HepG2 (cell line): ENCODE results near the gene AGPAT3. TPM values are rescaled to one million over a fixed set of nuclear protein-coding genes. Genes with fewer than 3 reads are reported as not detected.

ENCODE experiments used
- ATAC-seq: fragments of 200-7000 bp; cut with Tn5 transposase; 3 replicates; pipeline ENCODE4 v1.9.1; 2020; ENCODE audit warnings: mild to moderate bottlenecking, moderate library complexity
- BruUV-seq: library from RNA; stranded (reverse); fragments of 400-500 nt; replicated peaks from 2 replicates; lab custom pipeline; 2021; lab: Mats Ljungman, UMichigan
- CTCF ChIA-PET: fragments of 300-600 bp; formaldehyde crosslinking; extraction: SDS; loops from one replicate; lab custom pipeline; 2021; ENCODE audit warnings: low total read pairs, inconsistent platforms, low intra/inter-chr PET ratio; lab: Yijun Ruan, JAX
- POLR2A ChIA-PET: fragments of 350-600 bp; sonication (Branson Sonifier 250); formaldehyde crosslinking; loops from one replicate; lab custom pipeline; 2020; ENCODE audit warnings: antibody characterized with exemption, inconsistent platforms; lab: Yijun Ruan, JAX
- DNase-seq: peaks from one replicate; pipeline ENCODE4 v3.0.0-alpha.2; 2015; ENCODE audit warnings: low spot score
- FAIRE-seq: peaks from 3 replicates; lab custom pipeline; 2011; peaks lifted over from hg19 to GRCh38; lab: Jason Lieb, UNC
- H2AFZ ChIP-seq: one replicate; pipeline ENCODE4 v1.6.1; 2011; ENCODE audit warnings: low read length, inconsistent platforms
- H3K27ac ChIP-seq: fragments of 300-600 bp; 3 replicates; pipeline ENCODE4 v1.8.0; 2011; ENCODE audit warnings: mixed run types, mild to moderate bottlenecking, mixed read lengths, low read length, inconsistent platforms; ENCODE audit not compliant: insufficient read depth; ENCODE audit errors: extremely low read length
- H3K27me3 ChIP-seq, 2 experiments: fragments of 200-600 bp in 1 of 2; 2 replicates in 1 of 2; 3 replicates in 1 of 2; pipeline versions ENCODE4 v1.6.0 to v1.8.0; 2011; ENCODE audit warnings: low read length in 2 of 2, mild to moderate bottlenecking in 2 of 2, moderate library complexity in 2 of 2, inconsistent platforms in 1 of 2; ENCODE audit not compliant: insufficient read depth in 2 of 2, control insufficient read depth in 1 of 2
- H3K36me3 ChIP-seq, 2 experiments: fragments of 200-600 bp in 1 of 2; replicated peaks in 1 of 2; 2 replicates in 1 of 2; 3 replicates in 1 of 2; pipeline versions ENCODE4 v1.5.1 to v1.8.0; 2011; ENCODE audit warnings: low read length in 2 of 2, inconsistent platforms in 1 of 2; ENCODE audit not compliant: insufficient read depth in 2 of 2, control insufficient read depth in 1 of 2
- H3K4me1 ChIP-seq: 2 replicates; pipeline ENCODE4 v1.5.1; 2012; ENCODE audit warnings: low read length, inconsistent platforms; ENCODE audit not compliant: insufficient read depth
- H3K4me2 ChIP-seq: 2 replicates; pipeline ENCODE4 v1.6.0; 2011; ENCODE audit warnings: low read depth, low read length, inconsistent platforms
- H3K4me3 ChIP-seq, 3 experiments: fragments of 200-600 bp in 1 of 3; sonication (generic), shearing (Covaris generic) in 1 of 3; replicated peaks in 1 of 3; 2 replicates each; pipeline ENCODE4 v1.5.1; 2011 to 2016; ENCODE audit warnings: low read length in 3 of 3, inconsistent platforms in 2 of 3, low read depth in 2 of 3, mild to moderate bottlenecking in 2 of 3, control low read depth in 1 of 3, mixed read lengths in 1 of 3; ENCODE audit not compliant: insufficient read depth in 1 of 3
- H3K79me2 ChIP-seq: one replicate; pipeline ENCODE4 v1.6.1; 2011; ENCODE audit warnings: low read length, inconsistent platforms; ENCODE audit not compliant: insufficient read depth
- H3K9ac ChIP-seq: 2 replicates; pipeline ENCODE4 v1.6.0; 2011; ENCODE audit warnings: mild to moderate bottlenecking, low read depth, low read length, inconsistent platforms; ENCODE audit not compliant: insufficient read depth
- H3K9me3 ChIP-seq: 2 replicates; pipeline ENCODE4 v1.5.1; 2012; ENCODE audit warnings: mild to moderate bottlenecking, low read length
- H4K20me1 ChIP-seq: 2 replicates; pipeline ENCODE4 v1.6.0; 2011; ENCODE audit warnings: inconsistent platforms, mild to moderate bottlenecking, low read length, moderate library complexity; ENCODE audit not compliant: insufficient read depth
- ASH2L ChIP-seq: fragments of 300-600, 200-600 bp; sonication (generic); IDR thresholded peaks from 2 replicates; pipeline ENCODE4 v1.7.0; 2017; ENCODE audit warnings: low read depth, mild to moderate bottlenecking, moderate library complexity, mixed read lengths, low read length; ENCODE audit not compliant: insufficient read length
- BORCS8-MEF2B ChIP-seq: sonication (generic); formaldehyde crosslinking; IDR thresholded peaks from 2 replicates; pipeline ENCODE4 v1.8.0; 2022; ENCODE audit warnings: mild to moderate bottlenecking, missing genetic modification reagents
- HNF4G ChIP-seq, 2 experiments: sonication (generic) in 1 of 2; formaldehyde crosslinking in 1 of 2; IDR thresholded peaks; 2 replicates each; pipeline versions ENCODE4 v1.4.0 to v1.6.1; 2011 to 2020; ENCODE audit warnings: borderline replicate concordance in 2 of 2, low read depth in 2 of 2, mild to moderate bottlenecking in 2 of 2, low read length in 1 of 2, missing genetic modification reagents in 1 of 2, moderate library complexity in 1 of 2
- KDM3A ChIP-seq: IDR thresholded peaks from 2 replicates; pipeline ENCODE4 v1.6.1; 2018; ENCODE audit warnings: low read depth, missing compliant biosample characterization
- KMT2A ChIP-seq: sonication (generic); formaldehyde crosslinking; IDR thresholded peaks from 2 replicates; pipeline ENCODE4 v1.4.0; 2020; ENCODE audit warnings: missing genetic modification reagents
- ZFP82 ChIP-seq: sonication (generic); formaldehyde crosslinking; IDR thresholded peaks from 2 replicates; pipeline ENCODE4 v1.5.1; 2020; ENCODE audit warnings: mild to moderate bottlenecking, missing genetic modification reagents, borderline replicate concordance
- ZNF264 ChIP-seq: sonication (generic); formaldehyde crosslinking; IDR thresholded peaks from 2 replicates; pipeline ENCODE4 v1.4.0; 2020; ENCODE audit warnings: missing genetic modification reagents
- ZNF772 ChIP-seq: sonication (generic); formaldehyde crosslinking; IDR thresholded peaks from 2 replicates; pipeline ENCODE4 v1.5.0; 2020; ENCODE audit warnings: mild to moderate bottlenecking, missing genetic modification reagents
- ZNF788 ChIP-seq: sonication (generic); formaldehyde crosslinking; IDR thresholded peaks from 2 replicates; pipeline ENCODE4 v1.5.0; 2020; ENCODE audit warnings: mild to moderate bottlenecking, missing genetic modification reagents, borderline replicate concordance
- WGBS: methylation state at CpG from one replicate; pipeline ENCODE4 v1.1.6; 2017; ENCODE audit warnings: low lambda C conversion rate; 5-methylcytosine and 5-hydroxymethylcytosine counted together
- in situ Hi-C: cut with HindIII; loops from 2 replicates; pipeline ENCODE4 v1.10.0; 2017; ENCODE audit warnings: low pct_unique_long_range_greater_than_20kb; ENCODE audit not compliant: extremely low pct_ligation_motif_present
- intact Hi-C: fragments of 100-400 bp; cut with micrococcal nuclease; formaldehyde crosslinking; loops from one replicate; pipeline ENCODE4 v1.10.0; 2022; ENCODE audit not compliant: unreplicated experiment
- polyA plus RNA-seq, 8 experiments: library from polyadenylated mRNA; depleted of rRNA in 3 of 8; stranded (reverse) in 7 of 8; unstranded in 1 of 8; fragments of >200 nt; fragmentation: Illumina TruSeq in 4 of 8; extraction: Trizol in 4 of 8; gene quantifications; 2 replicates each; pipeline versions ENCODE4 v1.2.1 to v1.2.3, GENCODE V29; 2011 to 2016; ENCODE audit warnings: low read depth in 4 of 8, missing spikeins in 1 of 8, mixed read lengths in 1 of 8; ENCODE audit not compliant: insufficient read depth in 1 of 8
- total RNA-seq, 5 experiments: library from RNA; depleted of rRNA; stranded (reverse); fragments of >200 nt; fragmentation: Illumina TruSeq; extraction: Trizol; gene quantifications; 2 replicates each; pipeline ENCODE4 v1.2.3, GENCODE V29; 2016; ENCODE audit warnings: low read depth in 1 of 5
- TF ChIP-seq, protein P1 (sequence below): sonication (generic); formaldehyde crosslinking; IDR thresholded peaks from 2 replicates; pipeline ENCODE4 v1.8.0; 2022; ENCODE audit warnings: low read depth, missing genetic modification reagents
- TF ChIP-seq, protein P2 (sequence below): sonication (generic); formaldehyde crosslinking; IDR thresholded peaks from 2 replicates; pipeline ENCODE4 v1.5.1; 2020; ENCODE audit warnings: mild to moderate bottlenecking, missing genetic modification reagents, borderline replicate concordance
- TF ChIP-seq, protein P3 (sequence below): sonication (generic); formaldehyde crosslinking; IDR thresholded peaks from 2 replicates; pipeline ENCODE4 v1.8.0; 2022; ENCODE audit warnings: mild to moderate bottlenecking, missing genetic modification reagents

Gene AGPAT3
- total and polyA plus RNA-seq, 2 of the 13 experiments (the other 11 are each of a cell fraction or from before 2014, with no cell fraction given) = 32.2 to 54.4 TPM

DNA sequence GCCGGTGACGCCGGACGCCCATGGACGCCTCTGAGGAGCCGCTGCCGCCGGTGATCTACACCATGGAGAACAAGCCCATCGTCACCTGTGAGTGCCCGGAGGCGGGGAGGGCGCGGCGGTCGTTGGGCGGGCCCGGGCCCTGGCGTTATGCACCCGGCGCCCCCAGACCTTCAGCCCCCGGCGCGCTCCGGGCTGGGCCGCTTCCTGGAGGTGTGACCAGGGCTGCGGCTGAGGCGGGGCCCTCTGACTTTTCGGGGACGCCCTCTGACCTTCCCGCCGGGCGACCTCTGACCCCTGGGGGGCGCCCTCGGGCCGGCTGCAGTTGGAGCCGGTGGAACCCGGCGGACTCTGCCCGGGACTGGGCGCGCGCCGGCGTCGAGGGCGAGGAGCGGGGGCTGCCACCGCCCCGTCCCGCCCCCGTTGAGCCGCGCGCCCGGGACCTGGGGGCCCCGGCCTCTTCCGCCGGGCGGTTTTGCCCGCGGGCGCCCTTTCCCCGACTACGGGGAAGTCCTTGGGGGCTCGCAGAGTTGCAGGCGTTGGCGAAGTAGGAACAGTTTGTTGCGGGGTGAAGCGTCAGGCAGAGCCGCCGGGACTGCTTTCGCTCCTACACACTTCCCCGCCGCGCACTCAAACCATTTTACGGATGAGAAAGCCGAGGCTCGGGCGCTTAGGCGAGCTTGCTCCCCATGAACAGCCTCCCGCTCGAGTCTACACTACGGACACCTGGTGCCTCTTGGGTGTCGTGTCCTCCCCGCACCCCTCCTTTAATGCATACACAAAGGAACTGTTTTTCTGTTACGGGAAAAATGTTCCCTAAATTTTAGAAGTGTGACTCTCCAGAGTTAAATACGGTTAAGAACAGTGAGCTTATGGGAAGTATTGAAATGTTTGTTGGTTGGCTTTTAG is 147.7 kb downstream of the AGPAT3 start:
- Histone ChIP-seq H3K4me2 (peak overlapping the region; percentile 90), H3K27me3 (no peaks in the 10 kb centered on the region; a peak in 1 of 5 replicates), H3K9ac (peak overlapping the region; percentile 84), H3K27ac (peak overlapping the region; percentile 92), H3K4me1 (peaks cover 50% of the 10 kb centered on the region), H4K20me1 (0 out of 2 replicates have a peak, but pooled peaks cover 9% of the 10 kb centered on the region), H3K9me3 (no peaks in the 10 kb centered on the region), H3K36me3 (no peaks in the 10 kb centered on the region), H2AFZ (no peak overlapping the region), H3K79me2 (peaks cover 51% of the 10 kb centered on the region), H3K4me3 (peak overlapping the region; percentile 80 to 85 (median 83))
- no peak for FAIRE-seq
- POLR2A ChIA-PET = no interaction called here
- intact Hi-C loops (loop anchor here (1.0 kb wide), 1 partner anchor 55 kb away; no protein-coding TSS in a partner anchor), in situ Hi-C loops (no loop called here)
- 1% methylated on average over 20 of the region's 87 CpGs for WGBS
- peak; percentile 65 for DNase-seq
- CTCF ChIA-PET = no interaction called here
- ATAC-seq = peak; percentile 72
- BruUV-seq = no TSS peak
- TF ChIP-seq ZFP82 (no peak), HNF4G (IDR thresholded peaks at IDR 0.05; ENCODE audit: borderline replicate concordance, low read depth, low read length) (peak; percentile 83), HNF4G (CRISPR knock-in tag; IDR thresholded peaks at IDR 0.05; ENCODE audit: borderline replicate concordance, low read depth) (peak; percentile 74; the same call in 1 of the 2 replicates), KMT2A (CRISPR knock-in tag) (peak; percentile 80; the same call in 1 of the 2 replicates), ZNF264 (CRISPR knock-in tag) (no peak), ZNF788 (CRISPR knock-in tag) (0 out of 2 replicates have a peak, but pooled peaks have one; percentile 38), KDM3A (peak; percentile 41; the same call in 1 of the 2 replicates), ASH2L (peak; percentile 71), ZNF772 (CRISPR knock-in tag) (0 out of 2 replicates have a peak, but pooled peaks have one; percentile 44), BORCS8-MEF2B (peak; percentile 73)
- TF ChIP-seq, protein P1, sequence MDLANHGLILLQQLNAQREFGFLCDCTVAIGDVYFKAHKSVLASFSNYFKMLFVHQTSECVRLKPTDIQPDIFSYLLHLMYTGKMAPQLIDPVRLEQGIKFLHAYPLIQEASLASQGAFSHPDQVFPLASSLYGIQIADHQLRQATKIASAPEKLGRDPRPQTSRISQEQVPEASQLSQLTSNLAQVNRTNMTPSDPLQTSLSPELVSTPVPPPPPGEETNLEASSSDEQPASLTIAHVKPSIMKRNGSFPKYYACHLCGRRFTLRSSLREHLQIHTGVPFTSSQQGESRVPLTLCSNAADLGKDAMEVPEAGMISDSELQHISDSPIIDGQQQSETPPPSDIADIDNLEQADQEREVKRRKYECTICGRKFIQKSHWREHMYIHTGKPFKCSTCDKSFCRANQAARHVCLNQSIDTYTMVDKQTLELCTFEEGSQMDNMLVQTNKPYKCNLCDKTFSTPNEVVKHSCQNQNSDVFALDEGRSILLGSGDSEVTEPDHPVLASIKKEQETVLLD (CRISPR knock-in tag) = peak; percentile 80
- TF ChIP-seq, protein P2, sequence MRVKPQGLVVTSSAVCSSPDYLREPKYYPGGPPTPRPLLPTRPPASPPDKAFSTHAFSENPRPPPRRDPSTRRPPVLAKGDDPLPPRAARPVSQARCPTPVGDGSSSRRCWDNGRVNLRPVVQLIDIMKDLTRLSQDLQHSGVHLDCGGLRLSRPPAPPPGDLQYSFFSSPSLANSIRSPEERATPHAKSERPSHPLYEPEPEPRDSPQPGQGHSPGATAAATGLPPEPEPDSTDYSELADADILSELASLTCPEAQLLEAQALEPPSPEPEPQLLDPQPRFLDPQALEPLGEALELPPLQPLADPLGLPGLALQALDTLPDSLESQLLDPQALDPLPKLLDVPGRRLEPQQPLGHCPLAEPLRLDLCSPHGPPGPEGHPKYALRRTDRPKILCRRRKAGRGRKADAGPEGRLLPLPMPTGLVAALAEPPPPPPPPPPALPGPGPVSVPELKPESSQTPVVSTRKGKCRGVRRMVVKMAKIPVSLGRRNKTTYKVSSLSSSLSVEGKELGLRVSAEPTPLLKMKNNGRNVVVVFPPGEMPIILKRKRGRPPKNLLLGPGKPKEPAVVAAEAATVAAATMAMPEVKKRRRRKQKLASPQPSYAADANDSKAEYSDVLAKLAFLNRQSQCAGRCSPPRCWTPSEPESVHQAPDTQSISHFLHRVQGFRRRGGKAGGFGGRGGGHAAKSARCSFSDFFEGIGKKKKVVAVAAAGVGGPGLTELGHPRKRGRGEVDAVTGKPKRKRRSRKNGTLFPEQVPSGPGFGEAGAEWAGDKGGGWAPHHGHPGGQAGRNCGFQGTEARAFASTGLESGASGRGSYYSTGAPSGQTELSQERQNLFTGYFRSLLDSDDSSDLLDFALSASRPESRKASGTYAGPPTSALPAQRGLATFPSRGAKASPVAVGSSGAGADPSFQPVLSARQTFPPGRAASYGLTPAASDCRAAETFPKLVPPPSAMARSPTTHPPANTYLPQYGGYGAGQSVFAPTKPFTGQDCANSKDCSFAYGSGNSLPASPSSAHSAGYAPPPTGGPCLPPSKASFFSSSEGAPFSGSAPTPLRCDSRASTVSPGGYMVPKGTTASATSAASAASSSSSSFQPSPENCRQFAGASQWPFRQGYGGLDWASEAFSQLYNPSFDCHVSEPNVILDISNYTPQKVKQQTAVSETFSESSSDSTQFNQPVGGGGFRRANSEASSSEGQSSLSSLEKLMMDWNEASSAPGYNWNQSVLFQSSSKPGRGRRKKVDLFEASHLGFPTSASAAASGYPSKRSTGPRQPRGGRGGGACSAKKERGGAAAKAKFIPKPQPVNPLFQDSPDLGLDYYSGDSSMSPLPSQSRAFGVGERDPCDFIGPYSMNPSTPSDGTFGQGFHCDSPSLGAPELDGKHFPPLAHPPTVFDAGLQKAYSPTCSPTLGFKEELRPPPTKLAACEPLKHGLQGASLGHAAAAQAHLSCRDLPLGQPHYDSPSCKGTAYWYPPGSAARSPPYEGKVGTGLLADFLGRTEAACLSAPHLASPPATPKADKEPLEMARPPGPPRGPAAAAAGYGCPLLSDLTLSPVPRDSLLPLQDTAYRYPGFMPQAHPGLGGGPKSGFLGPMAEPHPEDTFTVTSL = no peak
- TF ChIP-seq, protein P3, sequence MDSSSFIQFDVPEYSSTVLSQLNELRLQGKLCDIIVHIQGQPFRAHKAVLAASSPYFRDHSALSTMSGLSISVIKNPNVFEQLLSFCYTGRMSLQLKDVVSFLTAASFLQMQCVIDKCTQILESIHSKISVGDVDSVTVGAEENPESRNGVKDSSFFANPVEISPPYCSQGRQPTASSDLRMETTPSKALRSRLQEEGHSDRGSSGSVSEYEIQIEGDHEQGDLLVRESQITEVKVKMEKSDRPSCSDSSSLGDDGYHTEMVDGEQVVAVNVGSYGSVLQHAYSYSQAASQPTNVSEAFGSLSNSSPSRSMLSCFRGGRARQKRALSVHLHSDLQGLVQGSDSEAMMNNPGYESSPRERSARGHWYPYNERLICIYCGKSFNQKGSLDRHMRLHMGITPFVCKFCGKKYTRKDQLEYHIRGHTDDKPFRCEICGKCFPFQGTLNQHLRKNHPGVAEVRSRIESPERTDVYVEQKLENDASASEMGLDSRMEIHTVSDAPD (CRISPR knock-in tag) = no peak
